GM10847 (cell line): ENCODE data around the gene TTC34.

Experiments
- POLR2A ChIP-seq: IDR thresholded peaks from 2 replicates; pipeline ENCODE4 v1.6.1; 2011; ENCODE audit not compliant: insufficient read length; ENCODE audit errors: extremely low read depth

TTC34 gene

DNA sequence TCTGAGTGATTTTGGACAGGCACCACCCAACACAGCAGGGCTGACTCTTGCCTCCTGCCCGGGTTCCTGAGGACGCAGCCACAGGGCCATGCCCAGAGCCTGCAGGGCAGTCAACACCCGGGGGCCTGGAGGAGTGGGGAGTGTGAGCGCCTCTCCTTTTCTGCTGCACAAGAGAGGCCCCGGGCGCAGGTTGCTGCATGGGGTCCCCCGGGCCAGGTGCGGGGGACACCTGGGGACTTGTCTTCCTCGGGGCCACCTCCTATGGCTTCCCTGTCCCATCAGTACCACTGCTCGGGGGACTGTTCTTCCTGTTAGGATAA is 6.9 kb upstream of the TTC34 start:
- TF ChIP-seq POLR2A, result no peak

DNA sequence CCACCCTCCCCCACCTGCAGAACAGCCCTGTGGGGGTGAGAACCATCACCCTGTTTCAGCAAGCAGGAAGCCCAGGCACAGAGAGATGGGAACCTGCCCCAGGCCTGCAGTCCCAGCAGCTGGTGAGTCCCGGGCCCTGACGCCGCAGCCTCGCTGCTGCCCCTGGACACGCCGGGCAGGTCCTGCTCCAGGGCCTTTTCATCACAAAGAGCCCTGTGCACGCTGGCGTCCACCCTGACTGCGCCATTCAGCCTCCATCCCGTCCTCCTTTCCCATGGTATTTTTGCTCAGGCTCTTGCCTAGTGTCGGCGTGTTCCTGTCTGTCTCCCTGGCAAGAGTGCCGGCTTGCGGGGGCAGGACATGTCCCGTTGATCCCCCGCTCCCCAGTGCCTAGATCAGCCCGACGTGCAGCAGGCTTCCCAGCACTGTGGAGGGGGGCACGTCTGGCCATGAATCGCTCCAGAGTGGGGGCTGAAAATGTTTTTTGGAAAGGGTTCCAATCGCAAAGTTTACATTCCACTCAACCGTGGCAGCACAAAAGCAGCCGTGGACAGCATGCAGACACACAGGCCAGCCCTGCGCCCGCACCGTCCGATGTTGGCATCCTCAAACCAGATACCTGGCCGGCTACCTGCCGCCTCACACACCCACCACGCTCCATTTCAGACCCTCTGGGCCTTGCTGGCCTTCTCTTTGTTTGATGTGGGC is 6.3 kb upstream of the TTC34 start:
- TF ChIP-seq POLR2A, result no peak

DNA sequence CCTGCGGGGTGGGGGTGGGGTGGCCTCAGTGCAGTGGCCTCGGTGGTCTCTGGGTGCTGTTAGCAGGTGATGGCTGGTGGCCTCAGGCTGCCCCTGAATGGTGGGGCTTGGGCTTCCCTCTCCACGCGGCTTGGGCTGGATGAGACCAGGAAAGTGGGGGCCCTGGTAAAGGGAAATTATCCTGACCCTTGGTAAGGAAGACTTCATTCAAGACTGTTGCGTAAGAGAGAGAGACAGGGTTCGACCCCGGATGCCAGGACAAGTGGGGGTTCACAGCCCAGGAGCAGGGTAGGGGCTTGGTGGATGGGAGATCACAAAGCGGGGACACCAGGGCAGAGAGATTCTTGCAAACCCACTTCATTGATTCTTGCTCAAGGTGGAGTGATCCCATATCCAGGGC is 5.5 kb upstream of the TTC34 start:
- TF ChIP-seq POLR2A, result no peak

DNA sequence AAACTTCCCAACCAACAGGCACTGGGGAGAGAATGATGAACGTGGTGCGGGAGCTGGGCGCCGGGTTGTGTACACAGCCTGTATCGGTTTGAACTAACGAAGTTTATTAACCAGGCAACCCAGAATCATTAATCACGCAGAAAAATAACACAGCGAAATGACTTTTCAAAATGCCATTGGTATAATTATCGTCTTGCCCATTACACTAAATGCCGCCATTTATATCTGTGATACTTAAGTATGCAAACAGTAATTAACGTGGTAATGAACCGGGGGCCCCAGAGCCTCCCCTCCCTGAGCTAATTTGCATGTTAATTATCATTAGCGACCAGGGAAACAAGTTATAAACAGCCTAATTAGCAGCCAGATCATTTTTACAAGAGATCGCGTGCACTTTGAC is 5.1 kb upstream of the TTC34 start:
- no peak for TF ChIP-seq POLR2A

DNA sequence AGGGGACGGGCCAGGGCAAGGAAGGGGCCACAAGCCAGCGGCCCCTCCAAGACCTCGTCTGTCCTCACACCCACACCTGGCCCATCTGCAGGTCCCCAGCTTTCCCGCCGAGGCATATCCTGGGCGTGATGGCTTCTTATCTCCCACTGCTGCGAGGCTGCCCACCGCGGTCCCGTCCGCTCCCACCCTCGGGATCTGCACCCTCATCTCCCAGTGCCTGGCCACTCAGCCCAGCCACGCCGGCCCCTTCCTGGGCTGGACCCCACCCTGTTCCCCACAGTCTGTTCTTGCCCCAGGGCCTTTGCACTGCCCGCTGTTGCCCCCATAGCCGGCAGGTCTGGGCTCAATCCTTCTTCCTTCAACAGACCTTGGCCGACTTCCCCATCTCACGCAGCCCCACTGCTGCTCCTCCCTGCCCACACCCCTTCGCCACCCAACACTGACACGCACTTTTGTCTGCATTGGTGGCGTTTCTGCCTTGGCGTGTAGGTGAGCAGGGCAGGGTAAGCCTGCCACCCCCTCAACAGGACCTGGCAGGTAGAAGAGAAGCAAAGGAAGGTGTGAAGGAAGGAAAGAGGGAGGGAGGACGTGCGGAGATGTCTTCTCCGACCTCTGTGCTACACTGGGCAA is 4.4 kb upstream of the TTC34 start:
- TF ChIP-seq POLR2A, result no peak

DNA sequence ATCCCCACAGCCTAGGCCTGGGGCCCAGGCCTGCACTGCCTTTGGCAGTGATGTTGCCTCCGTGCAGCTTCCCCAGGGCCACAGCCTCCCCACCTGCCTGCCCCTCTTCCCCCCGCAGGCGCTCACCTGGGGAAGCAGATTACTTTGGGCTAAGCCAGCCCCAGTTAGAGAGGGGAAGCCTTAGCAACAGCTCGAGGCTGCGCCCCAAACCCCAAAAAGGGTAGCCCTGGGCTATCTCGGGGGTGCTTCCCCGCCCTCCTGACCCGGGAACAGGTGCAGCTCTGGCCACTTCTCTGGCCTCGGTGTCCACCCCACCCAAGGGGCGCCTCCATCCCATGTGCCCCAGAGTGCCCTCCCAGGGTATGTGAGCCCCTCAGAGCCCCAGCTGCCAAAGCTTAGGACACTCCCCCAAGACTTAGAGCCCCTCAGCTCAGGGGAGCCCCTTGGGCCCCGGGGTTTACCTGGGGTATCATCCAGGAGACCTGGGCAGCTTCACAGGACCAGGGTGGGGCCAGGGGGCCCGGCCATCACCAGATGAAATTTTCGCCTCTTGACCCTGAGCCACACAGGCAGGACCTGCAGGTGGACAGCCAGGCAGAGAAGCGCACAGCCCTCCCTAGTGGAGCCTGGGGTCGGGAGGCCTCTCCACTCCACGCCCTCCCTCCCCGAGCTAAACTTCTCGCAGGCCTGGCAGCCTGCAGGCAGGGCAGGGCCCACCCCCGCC is 3.3 kb upstream of the TTC34 start:
- TF ChIP-seq POLR2A, result no peak

DNA sequence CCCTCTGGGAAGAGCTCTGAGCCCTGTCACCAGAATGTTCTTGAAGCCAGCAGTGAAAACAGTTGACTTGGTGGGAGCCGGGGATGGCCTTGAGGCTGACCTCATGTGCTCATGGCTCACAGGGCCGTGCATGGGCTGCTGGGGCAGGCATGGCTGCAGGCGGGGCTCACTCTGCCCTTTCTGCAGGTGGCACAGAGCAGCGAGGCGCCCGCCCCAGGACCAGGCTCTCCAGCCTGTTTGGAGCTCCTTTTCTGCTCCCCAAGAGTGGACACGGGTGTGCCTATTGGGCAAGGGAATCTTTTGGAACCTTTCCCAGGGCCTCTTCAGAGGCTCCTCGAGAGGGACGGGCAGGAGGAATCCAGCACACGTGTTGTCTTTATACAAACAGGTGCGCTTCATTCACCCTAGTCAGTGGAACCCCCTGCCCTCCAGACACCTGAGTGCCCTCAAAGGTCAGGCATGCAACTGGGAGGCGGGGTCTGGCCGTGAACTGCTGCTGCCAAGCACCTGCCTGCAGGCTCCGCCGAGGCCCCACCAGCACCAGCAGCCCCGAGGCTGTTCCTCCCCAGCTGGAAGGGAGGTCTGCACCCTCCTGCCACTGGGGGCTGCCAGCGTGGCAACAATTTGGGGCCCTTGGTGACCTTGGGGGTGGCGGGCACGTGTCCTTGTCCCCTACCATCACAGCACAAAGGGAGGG is 2.6 kb upstream of the TTC34 start:
- TF ChIP-seq POLR2A, result no peak

DNA sequence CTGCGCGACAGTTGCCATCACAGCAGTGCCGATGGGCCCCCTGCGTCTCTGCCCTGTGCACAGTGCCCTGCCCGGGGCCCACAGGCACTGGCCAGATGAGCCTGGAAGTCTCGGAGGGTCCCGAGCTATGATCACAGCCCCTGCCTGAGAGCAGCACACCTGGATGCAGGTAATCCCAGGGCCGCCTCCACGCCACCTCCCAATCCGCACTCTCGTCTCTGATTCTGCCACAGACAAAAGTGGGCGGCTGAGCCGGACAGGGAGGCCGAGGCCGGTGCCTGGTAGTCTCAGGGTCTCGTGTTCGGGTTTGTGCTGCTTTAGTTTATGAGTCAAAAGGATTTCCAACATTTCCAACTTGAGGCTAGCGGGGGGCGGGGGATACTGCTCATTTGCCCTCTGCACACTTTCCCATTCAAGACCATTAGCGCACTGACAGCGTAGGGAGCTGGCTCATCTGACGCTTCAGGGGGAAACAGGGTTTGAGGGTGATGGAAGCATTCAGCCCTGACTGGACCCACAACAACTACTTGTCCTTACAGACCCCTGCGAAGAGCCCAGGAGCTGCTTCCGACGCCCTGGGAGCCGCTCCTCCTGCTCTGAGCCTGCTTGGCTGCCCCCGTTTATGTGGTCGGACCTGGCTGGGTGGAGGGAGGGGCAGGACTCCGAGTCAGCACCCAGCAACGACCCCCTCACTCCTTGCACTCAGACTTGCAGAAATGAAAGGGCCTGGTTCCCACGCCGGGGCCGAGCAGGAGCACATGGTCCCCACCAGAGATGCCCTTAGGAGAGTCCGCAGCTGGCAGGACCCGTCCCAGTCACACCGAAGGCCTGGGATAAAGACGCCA is 1.8 kb upstream of the TTC34 start:
- TF ChIP-seq POLR2A, result no peak

DNA sequence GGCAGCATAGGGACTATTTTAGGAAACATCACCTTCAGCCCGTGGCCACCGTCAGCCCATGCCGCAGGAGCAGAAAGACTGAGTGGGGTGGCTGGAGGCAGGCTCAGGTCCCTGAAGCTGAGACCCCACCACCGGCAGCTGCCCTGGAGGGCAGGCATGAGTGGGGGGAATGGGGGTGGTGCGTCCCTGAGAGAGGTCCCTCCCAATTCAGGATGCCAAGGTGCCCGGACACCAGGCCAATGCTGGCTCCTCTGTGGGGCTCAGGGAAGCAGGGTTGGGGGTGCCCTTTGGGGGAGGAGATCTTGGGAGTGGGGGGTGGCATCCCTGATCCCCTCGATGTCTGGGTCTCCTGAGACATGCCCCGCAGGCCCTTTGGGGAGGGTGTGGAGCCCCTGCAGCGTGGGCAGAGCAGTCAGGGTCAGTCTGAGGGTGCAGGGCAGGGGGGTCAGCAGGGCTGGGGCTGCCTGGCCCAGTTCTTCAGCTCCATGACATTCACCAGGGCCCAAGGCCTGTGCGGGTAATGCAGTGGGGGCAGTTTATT is 998 bp upstream of the TTC34 start:
- no peak for TF ChIP-seq POLR2A

DNA sequence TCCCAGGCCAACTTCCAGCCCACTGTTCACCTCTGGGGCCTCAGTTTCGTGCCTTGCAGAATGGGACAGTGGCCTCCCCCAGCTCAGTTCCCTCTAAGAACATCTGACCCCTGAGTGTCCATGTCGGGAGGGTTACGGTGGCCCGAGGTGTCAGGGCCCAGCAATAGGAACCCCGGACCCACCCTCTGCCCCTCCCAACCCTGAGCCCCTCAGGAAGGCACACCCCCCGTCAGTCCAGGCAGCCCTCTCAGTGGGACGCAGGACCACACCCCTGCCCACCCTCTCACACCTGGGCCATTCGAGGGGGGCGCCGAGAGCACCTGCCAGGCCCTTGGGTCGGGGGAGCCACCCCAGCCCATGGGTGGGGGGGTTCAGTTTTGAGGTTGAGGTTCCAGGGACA is 447 bp downstream of the TTC34 start:
- TF ChIP-seq POLR2A, result no peak

DNA sequence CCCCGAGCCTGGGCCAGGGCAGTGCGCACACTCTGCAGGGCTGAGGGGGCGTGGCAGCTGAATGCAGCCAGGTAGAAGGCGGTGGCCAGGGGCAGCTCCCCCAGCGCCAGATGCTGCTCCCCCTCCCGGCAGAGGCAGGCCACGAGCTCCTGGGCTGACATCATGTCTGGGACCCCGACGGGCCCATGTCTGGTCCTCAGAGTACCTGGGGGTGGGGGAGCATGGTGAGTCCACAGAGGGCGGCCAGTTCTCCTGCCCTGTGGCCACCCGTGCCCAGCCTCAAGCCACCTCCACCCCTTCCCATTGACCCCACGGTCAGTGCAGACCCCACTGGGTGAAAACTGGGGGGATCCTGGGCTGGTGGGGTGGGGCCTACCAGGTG is 838 bp downstream of the TTC34 start:
- TF ChIP-seq POLR2A, result no peak

DNA sequence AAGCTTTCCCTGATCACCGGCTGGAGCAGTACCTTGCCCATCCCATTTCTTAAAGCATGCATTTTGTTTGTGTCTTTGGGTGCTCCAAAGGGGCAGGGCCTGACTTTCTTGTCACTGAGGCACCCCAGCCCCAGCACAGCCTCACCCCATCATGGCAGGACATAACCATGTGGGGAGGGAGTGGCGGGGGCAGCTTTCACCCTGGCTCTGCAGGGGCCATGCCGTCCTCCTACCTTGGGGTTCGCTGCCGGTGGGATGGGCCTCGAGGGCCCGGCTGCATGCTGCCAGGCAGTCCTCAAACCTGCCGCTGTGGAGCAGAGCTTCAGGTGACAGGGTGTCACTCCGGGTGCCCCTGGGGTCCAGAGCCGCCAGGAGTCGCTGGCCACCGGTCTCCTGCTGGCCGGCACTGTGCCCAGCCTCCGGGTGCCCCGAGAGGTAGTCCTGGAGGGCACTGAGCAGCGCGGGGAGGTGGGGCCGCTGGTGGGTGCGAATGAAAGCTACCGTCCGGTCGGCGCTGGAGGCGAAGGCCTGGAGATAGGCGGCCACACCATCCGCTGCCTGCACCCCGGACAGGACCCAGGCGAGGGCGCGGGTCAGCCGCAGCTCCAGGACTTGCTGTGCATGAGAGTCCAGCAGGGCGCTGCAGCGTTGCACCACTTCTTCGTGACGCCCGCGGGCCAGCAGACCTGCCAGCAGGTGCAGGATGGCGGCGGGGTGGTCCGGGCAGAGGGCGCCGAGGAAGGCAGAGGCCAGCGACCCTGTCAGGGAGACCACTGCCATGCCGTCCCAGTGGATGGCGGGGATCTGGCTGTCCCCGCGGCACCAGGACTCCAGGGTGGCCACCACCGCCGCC is 1.5 kb downstream of the TTC34 start:
- no peak for TF ChIP-seq POLR2A

DNA sequence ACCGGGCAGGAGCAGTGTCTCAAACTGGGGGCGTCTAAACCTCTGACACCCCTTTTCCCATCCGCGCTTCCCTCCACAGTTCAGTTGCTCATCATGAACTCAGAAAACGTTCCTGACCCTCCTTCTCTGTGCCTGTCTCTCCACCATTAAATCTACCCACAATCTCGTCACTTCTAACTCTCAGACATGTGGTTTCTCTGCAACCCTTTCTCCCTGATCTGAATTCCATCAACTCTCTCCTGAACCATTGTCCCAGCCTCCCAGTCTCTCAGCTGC is 3.8 kb downstream of the TTC34 start:
- no peak for TF ChIP-seq POLR2A

DNA sequence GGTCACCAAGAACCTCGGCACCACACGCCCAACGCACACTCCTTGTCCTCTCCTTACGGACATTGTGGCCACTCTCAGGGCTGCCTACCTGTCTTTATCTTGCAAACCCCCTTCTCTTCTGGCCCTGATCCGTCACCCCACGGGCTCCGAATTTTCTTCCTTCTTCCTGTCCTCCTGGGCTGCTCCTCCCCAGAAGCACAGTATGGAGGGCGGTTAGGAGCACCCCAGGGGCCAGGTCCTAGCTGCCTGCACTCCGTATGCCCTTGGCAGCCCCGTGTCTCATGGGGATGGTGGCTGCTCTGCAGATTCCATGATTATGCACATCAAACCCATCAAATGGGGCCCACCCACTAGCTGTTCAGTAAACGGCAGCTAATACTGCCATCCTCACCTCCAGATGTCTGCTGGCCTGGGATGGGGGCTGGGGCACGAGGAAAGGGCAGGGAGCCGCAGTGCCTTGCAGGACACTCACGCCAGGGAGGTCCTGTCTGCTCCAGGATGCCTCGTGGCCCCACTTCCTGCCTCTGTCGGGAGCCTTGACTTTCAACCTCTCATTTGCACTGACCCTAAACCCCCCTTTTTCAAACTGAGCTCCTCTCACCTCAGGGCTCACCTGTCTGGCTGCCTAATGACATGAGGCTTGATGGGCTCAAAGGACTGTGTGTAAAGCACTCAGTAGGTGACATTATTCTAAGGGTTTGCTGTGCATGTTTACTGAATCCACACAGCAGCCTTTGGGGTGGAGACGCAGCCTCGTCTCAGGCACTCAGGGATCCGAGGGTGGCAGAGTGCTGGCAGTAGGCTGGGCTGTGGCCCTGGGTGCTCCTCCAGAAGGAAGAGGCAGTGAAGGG is 4.4 kb downstream of the TTC34 start:
- TF ChIP-seq POLR2A, result no peak

DNA sequence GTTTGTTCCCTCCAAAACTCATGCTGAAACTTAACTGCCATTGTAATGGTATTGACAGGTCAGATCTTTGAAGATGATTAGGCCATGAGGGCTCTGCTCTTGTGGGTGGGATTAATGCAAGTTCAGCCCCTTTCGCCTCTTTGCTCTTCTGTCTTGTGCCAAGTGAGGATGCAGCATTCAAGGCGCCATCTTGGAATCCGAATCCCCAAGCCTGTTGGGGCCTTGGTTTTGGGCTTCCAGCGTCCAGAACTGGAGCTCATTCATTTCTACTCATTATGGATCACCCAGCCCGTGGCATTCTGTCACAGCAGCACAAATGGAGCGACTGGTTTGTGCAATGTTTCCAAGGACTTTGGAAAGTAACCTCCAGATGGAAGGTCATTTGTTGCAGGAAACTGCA is 5.6 kb downstream of the TTC34 start:
- no peak for TF ChIP-seq POLR2A
